ENCODE measurements around the gene JADE3.

JADE3 gene

GRCh38 chrX:46882266-46882665 lies 30.0 kb upstream of the JADE3 start:
- no peaks in the 10 kb centered on the region for H3K9me2 ChIP-seq (replicated peaks; ENCODE audit: insufficient read depth, low read length)
- H4K20me1 ChIP-seq (ENCODE audit: insufficient read depth, low read length) = no peaks in the 10 kb centered on the region
- no peak overlapping the region for H3K4me2 ChIP-seq (ENCODE audit: low read depth, low read length)
- DNase-seq = no peak
- H2AFZ ChIP-seq (ENCODE audit: low read length) = no peak overlapping the region
- no peak overlapping the region for H3K27ac ChIP-seq (ENCODE audit: low read length)
- H3K36me3 ChIP-seq (replicated peaks; ENCODE audit: insufficient read depth, low read length) = no peaks in the 10 kb centered on the region
- no peaks in the 10 kb centered on the region for H3K27me3 ChIP-seq (replicated peaks; ENCODE audit: insufficient read depth, low read length)
- no peak overlapping the region for H3K9ac ChIP-seq (ENCODE audit: low read length)
- peaks cover 4% of the 10 kb centered on the region; the same call in 1 of the 2 replicates for H3K4me1 ChIP-seq (ENCODE audit: low read length)
- H3F3A ChIP-seq (ENCODE audit: insufficient read depth, low read length) = no peaks in the 10 kb centered on the region
- no peaks in the 10 kb centered on the region for H3K79me2 ChIP-seq (ENCODE audit: low read length)
- no peak overlapping the region for H3K4me3 ChIP-seq (ENCODE audit: low read length)
- no peaks in the 10 kb centered on the region for H3K9me3 ChIP-seq (replicated peaks; ENCODE audit: insufficient read depth, low read length)
- TF ChIP-seq, protein P1, sequence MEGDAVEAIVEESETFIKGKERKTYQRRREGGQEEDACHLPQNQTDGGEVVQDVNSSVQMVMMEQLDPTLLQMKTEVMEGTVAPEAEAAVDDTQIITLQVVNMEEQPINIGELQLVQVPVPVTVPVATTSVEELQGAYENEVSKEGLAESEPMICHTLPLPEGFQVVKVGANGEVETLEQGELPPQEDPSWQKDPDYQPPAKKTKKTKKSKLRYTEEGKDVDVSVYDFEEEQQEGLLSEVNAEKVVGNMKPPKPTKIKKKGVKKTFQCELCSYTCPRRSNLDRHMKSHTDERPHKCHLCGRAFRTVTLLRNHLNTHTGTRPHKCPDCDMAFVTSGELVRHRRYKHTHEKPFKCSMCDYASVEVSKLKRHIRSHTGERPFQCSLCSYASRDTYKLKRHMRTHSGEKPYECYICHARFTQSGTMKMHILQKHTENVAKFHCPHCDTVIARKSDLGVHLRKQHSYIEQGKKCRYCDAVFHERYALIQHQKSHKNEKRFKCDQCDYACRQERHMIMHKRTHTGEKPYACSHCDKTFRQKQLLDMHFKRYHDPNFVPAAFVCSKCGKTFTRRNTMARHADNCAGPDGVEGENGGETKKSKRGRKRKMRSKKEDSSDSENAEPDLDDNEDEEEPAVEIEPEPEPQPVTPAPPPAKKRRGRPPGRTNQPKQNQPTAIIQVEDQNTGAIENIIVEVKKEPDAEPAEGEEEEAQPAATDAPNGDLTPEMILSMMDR (IDR thresholded peaks at IDR 0.05; ENCODE audit: low read length) = no peak
- TF ChIP-seq EZH2phosphoT487 (IDR thresholded peaks at IDR 0.05; ENCODE audit: low read length) (no peak), EZH2 (optimal IDR thresholded peaks at IDR 0.05; ENCODE audit: low read depth, low read length) (no peak)

GRCh38 chrX:46884799-46885198 lies 27.4 kb upstream of the JADE3 start:
- Histone ChIP-seq H3K9ac (ENCODE audit: low read length) (no peak overlapping the region), H2AFZ (ENCODE audit: low read length) (no peak overlapping the region), H3K4me3 (ENCODE audit: low read length) (no peak overlapping the region), H4K20me1 (ENCODE audit: insufficient read depth, low read length) (no peaks in the 10 kb centered on the region), H3K27ac (ENCODE audit: low read length) (no peak overlapping the region), H3K27me3 (replicated peaks; ENCODE audit: insufficient read depth, low read length) (no peaks in the 10 kb centered on the region), H3F3A (ENCODE audit: insufficient read depth, low read length) (no peaks in the 10 kb centered on the region), H3K4me2 (ENCODE audit: low read depth, low read length) (peak overlapping the region; percentile 29; the same call in 1 of the 2 replicates), H3K9me3 (replicated peaks; ENCODE audit: insufficient read depth, low read length) (no peaks in the 10 kb centered on the region), H3K79me2 (ENCODE audit: low read length) (no peaks in the 10 kb centered on the region), H3K4me1 (ENCODE audit: low read length) (peaks cover 4% of the 10 kb centered on the region; the same call in 1 of the 2 replicates), H3K36me3 (replicated peaks; ENCODE audit: insufficient read depth, low read length) (no peaks in the 10 kb centered on the region), H3K9me2 (replicated peaks; ENCODE audit: insufficient read depth, low read length) (no peaks in the 10 kb centered on the region)
- TF ChIP-seq EZH2 (optimal IDR thresholded peaks at IDR 0.05; ENCODE audit: low read depth, low read length) (no peak), EZH2phosphoT487 (IDR thresholded peaks at IDR 0.05; ENCODE audit: low read length) (no peak)
- TF ChIP-seq, protein P1 (IDR thresholded peaks at IDR 0.05; ENCODE audit: low read length) = no peak
- peak; percentile 22 for DNase-seq

GRCh38 chrX:46898207-46898606 lies 14.0 kb upstream of the JADE3 start:
- peaks cover 5% of the 10 kb centered on the region; the same call in 1 of the 2 replicates for H3K4me1 ChIP-seq (ENCODE audit: low read length)
- H3K9ac ChIP-seq (ENCODE audit: low read length) = no peak overlapping the region
- DNase-seq = no peak
- no peaks in the 10 kb centered on the region for H4K20me1 ChIP-seq (ENCODE audit: insufficient read depth, low read length)
- no peaks in the 10 kb centered on the region for H3K36me3 ChIP-seq (replicated peaks; ENCODE audit: insufficient read depth, low read length)
- no peaks in the 10 kb centered on the region for H3K27me3 ChIP-seq (replicated peaks; ENCODE audit: insufficient read depth, low read length)
- no peak overlapping the region for H3K4me2 ChIP-seq (ENCODE audit: low read depth, low read length)
- no peak overlapping the region for H2AFZ ChIP-seq (ENCODE audit: low read length)
- no peak overlapping the region for H3K4me3 ChIP-seq (ENCODE audit: low read length)
- H3K9me3 ChIP-seq (replicated peaks; ENCODE audit: insufficient read depth, low read length) = no peaks in the 10 kb centered on the region
- H3K9me2 ChIP-seq (replicated peaks; ENCODE audit: insufficient read depth, low read length) = no peaks in the 10 kb centered on the region
- H3F3A ChIP-seq (ENCODE audit: insufficient read depth, low read length) = peaks cover 9% of the 10 kb centered on the region
- no peak overlapping the region for H3K27ac ChIP-seq (ENCODE audit: low read length)
- TF ChIP-seq, protein P1 (IDR thresholded peaks at IDR 0.05; ENCODE audit: low read length) = no peak
- TF ChIP-seq EZH2phosphoT487 (IDR thresholded peaks at IDR 0.05; ENCODE audit: low read length) (no peak), EZH2 (optimal IDR thresholded peaks at IDR 0.05; ENCODE audit: low read depth, low read length) (no peak)
- H3K79me2 ChIP-seq (ENCODE audit: low read length) = no peaks in the 10 kb centered on the region

Data from MM.1S (cell line).